Measurements from ENCODE around the gene E2F6. TPM values are rescaled to one million over a fixed set of nuclear protein-coding genes. Genes with fewer than 3 reads are reported as not detected.

E2F6 gene
- total and polyA plus RNA-seq, 2 of the 4 experiments (the other 2 are of a cell fraction) = 8.2 to 10.9 TPM

DNA sequence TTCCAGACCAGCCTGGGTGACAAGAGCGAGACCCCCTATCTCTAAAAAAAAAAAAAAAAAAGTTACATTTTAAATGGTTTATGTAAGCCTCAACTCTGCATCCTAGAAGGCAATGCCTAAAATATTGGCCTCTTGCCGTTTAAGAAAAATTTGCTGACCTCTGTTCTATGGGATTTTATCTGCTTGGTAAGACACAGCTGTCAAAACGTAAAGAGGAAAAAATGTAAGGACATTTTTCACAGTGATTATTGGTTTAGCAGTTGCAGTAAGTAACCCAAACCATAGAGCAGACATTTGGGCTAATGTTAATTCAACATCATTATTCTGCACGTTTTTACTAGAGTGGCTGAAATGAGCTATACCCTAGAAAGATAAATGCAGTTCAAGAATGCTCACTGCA lies 14.4 kb upstream of the E2F6 start:
- Histone ChIP-seq H2BK120ac (ENCODE audit: low read depth, low read length) (no peak overlapping the region), H3K4me3 (ENCODE audit: insufficient read depth, low read depth, low read length) (no peak overlapping the region), H2AK9ac (replicated peaks; ENCODE audit: low read depth, low read length, poor library complexity) (no peak overlapping the region), H2BK20ac (ENCODE audit: low read depth, low read length) (no peak overlapping the region), H3K9me1 (ENCODE audit: insufficient read depth, low read length) (no peaks in the 10 kb centered on the region), H2BK5ac (ENCODE audit: low read depth, low read length, poor library complexity, severe bottlenecking) (no peak overlapping the region), H3K27ac (ENCODE audit: insufficient read depth, low read length) (no peak overlapping the region), H4K20me1 (ENCODE audit: insufficient read depth, low read length) (no peaks in the 10 kb centered on the region), H2BK15ac (ENCODE audit: low read depth, low read length) (no peak overlapping the region), H3K36me3 (ENCODE audit: control insufficient read depth, insufficient read depth, low read length) (no peaks in the 10 kb centered on the region), H3K18ac (ENCODE audit: low read depth, low read length) (no peak overlapping the region), H3K14ac (replicated peaks; ENCODE audit: low read depth, low read length) (no peak overlapping the region), H3K4me1 (ENCODE audit: control insufficient read depth, insufficient read depth, low read length) (peaks cover 3% of the 10 kb centered on the region; the same call in 1 of the 2 replicates), H4K8ac (ENCODE audit: low read depth in 2 of 2, low read length in 2 of 2) (no peak overlapping the region), H3K56ac (ENCODE audit: extremely low read depth, insufficient read depth, low read length) (no peak overlapping the region), H3K27me3 (ENCODE audit: control insufficient read depth, insufficient read depth, low read length) (peaks cover 56% of the 10 kb centered on the region), H3K4me2 (ENCODE audit: low read depth, low read length) (no peak overlapping the region), H3K4ac (ENCODE audit: low read depth, low read length) (no peak overlapping the region), H4K91ac (ENCODE audit: insufficient read depth, low read depth, low read length) (no peak overlapping the region), H3K9me3 (ENCODE audit: control insufficient read depth, insufficient read depth, low read length) (no peaks in the 10 kb centered on the region), H3K79me1 (ENCODE audit: low read depth in 1 of 2, low read length in 2 of 2) (no peaks in the 10 kb centered on the region), H4K5ac (ENCODE audit: low read depth, low read length) (no peak overlapping the region), H2AFZ (replicated peaks; ENCODE audit: low read length, poor library complexity) (no peak overlapping the region), H3K9ac (ENCODE audit: low read depth, low read length) (no peak overlapping the region), H2AK5ac (ENCODE audit: low read depth, low read length) (no peak overlapping the region), H3K23ac (ENCODE audit: low read depth, low read length) (no peak overlapping the region)
- WGBS, 2 experiments (ENCODE audit: extremely low coverage in 2 of 2, insufficient read length in 1 of 2) = 17% methylated on average over 1 of the region's 4 CpGs; no CpG with 5 or more reads in 1 of the 2 experiments
- ChIA-PET CTCF (interaction anchor here (1.0 to 1.2 kb wide), 2 partner anchors 104 to 267 kb away, joined by 3 to 11 read pairs; no protein-coding TSS in a partner anchor), POLR2A (ENCODE audit: unreplicated experiment) (no interaction called here)
- DNase-seq (no peak), ATAC-seq (ENCODE audit: low read depth) (no peak)
- in situ Hi-C loops (cut with MboI; ENCODE audit: low sequenced_read_pairs) = no loop called here
- no peak for TF ChIP-seq FOS (IDR thresholded peaks at IDR 0.05; ENCODE audit: low read depth, low read length)
- TF ChIP-seq RAD21 (IDR thresholded peaks at IDR 0.05; ENCODE audit: low read length) = no peak
- TF ChIP-seq BHLHE40 (IDR thresholded peaks at IDR 0.05; ENCODE audit: low read depth, low read length) = no peak
- no peak for TF ChIP-seq SMC3 (IDR thresholded peaks at IDR 0.05; ENCODE audit: low read depth, low read length)
- no peak for TF ChIP-seq RFX5 (IDR thresholded peaks at IDR 0.05; ENCODE audit: low read depth, low read length)
- TF ChIP-seq CEBPB (IDR thresholded peaks at IDR 0.05; ENCODE audit: low read depth, low read length) = no peak
- TF ChIP-seq, protein P1, sequence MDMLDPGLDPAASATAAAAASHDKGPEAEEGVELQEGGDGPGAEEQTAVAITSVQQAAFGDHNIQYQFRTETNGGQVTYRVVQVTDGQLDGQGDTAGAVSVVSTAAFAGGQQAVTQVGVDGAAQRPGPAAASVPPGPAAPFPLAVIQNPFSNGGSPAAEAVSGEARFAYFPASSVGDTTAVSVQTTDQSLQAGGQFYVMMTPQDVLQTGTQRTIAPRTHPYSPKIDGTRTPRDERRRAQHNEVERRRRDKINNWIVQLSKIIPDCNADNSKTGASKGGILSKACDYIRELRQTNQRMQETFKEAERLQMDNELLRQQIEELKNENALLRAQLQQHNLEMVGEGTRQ (IDR thresholded peaks at IDR 0.05; ENCODE audit: low read depth, low read length) = no peak
- no peak for TF ChIP-seq CHD1 (IDR thresholded peaks at IDR 0.05; ENCODE audit: low read depth, low read length)
- no peak for TF ChIP-seq NFE2L2 (IDR thresholded peaks at IDR 0.05; ENCODE audit: low read depth, low read length)
- TF ChIP-seq, protein P2, sequence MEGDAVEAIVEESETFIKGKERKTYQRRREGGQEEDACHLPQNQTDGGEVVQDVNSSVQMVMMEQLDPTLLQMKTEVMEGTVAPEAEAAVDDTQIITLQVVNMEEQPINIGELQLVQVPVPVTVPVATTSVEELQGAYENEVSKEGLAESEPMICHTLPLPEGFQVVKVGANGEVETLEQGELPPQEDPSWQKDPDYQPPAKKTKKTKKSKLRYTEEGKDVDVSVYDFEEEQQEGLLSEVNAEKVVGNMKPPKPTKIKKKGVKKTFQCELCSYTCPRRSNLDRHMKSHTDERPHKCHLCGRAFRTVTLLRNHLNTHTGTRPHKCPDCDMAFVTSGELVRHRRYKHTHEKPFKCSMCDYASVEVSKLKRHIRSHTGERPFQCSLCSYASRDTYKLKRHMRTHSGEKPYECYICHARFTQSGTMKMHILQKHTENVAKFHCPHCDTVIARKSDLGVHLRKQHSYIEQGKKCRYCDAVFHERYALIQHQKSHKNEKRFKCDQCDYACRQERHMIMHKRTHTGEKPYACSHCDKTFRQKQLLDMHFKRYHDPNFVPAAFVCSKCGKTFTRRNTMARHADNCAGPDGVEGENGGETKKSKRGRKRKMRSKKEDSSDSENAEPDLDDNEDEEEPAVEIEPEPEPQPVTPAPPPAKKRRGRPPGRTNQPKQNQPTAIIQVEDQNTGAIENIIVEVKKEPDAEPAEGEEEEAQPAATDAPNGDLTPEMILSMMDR (conservative IDR thresholded peaks at IDR 0.05; ENCODE audit: low read depth, low read length) = no peak
- TF ChIP-seq, protein P3, sequence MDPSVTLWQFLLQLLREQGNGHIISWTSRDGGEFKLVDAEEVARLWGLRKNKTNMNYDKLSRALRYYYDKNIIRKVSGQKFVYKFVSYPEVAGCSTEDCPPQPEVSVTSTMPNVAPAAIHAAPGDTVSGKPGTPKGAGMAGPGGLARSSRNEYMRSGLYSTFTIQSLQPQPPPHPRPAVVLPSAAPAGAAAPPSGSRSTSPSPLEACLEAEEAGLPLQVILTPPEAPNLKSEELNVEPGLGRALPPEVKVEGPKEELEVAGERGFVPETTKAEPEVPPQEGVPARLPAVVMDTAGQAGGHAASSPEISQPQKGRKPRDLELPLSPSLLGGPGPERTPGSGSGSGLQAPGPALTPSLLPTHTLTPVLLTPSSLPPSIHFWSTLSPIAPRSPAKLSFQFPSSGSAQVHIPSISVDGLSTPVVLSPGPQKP (IDR thresholded peaks at IDR 0.05; ENCODE audit: borderline replicate concordance, low read depth, low read length) = no peak
- TF ChIP-seq MAZ (IDR thresholded peaks at IDR 0.05; ENCODE audit: borderline replicate concordance, low read depth, low read length) = no peak
- TF ChIP-seq POLR2A (IDR thresholded peaks at IDR 0.05; ENCODE audit: low read depth, low read length) = no peak
- no peak for TF ChIP-seq MAFK (IDR thresholded peaks at IDR 0.05; ENCODE audit: low read depth, low read length)
- no peak for TF ChIP-seq MXI1 (IDR thresholded peaks at IDR 0.05; ENCODE audit: borderline replicate concordance, low read depth, low read length)
- no peak for TF ChIP-seq RCOR1 (IDR thresholded peaks at IDR 0.05; ENCODE audit: insufficient replicate concordance, low read length)
- intact Hi-C loops (cut with micrococcal nuclease) = no loop called here
- no TSS peak for BruUV-seq (replicated peaks)
- dilution Hi-C loops (cut with HindIII; ENCODE audit: low sequenced_read_pairs, unreplicated experiment) = no loop called here
